Measurements from ENCODE around the gene GATM. TPM values are rescaled to one million over a fixed set of nuclear protein-coding genes. Genes with fewer than 3 reads are reported as not detected.
A peak's percentile ranks its signal among the peaks of the same experiment; 100 is the strongest.

Gene GATM
- total and polyA plus RNA-seq, 2 of the 4 experiments (the other 2 are of a cell fraction): 0.10 to 0.18 TPM

DNA sequence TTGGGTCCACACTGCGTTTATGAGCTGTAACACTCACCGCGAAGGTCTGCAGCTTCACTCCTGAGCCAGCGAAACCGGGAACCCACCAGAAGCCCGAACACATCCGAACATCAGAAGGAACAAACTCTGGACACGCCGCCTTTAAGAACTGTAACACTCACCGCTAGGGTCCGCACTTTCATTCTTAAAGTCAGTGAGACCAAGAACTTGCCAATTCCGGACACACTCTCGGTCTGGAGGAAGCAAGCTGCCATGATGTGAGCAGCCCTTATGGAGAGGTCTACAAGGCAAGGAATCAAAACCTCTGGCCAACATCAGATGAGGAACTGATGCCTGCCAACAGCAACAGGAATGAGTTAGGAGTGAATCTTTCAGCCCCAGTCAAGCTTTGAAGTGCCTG is 63.4 kb downstream of the GATM start:
- Histone ChIP-seq H2BK5ac (ENCODE audit: low read depth, low read length, poor library complexity, severe bottlenecking) (no peak overlapping the region), H3K79me1 (ENCODE audit: low read depth in 1 of 2, low read length in 2 of 2) (no peaks in the 10 kb centered on the region), H2AK5ac (ENCODE audit: low read depth, low read length) (no peak overlapping the region), H4K20me1 (ENCODE audit: insufficient read depth, low read length) (no peaks in the 10 kb centered on the region), H3K4ac (ENCODE audit: low read depth, low read length) (no peak overlapping the region), H3K56ac (ENCODE audit: extremely low read depth, insufficient read depth, low read length) (no peak overlapping the region), H2BK120ac (ENCODE audit: low read depth, low read length) (no peak overlapping the region), H3K36me3 (ENCODE audit: control insufficient read depth, insufficient read depth, low read length) (no peaks in the 10 kb centered on the region), H3K9ac (ENCODE audit: low read depth, low read length) (no peak overlapping the region), H3K23ac (ENCODE audit: low read depth, low read length) (no peak overlapping the region), H3K14ac (replicated peaks; ENCODE audit: low read depth, low read length) (no peak overlapping the region), H2BK20ac (ENCODE audit: low read depth, low read length) (no peak overlapping the region), H4K8ac (ENCODE audit: low read depth in 2 of 2, low read length in 2 of 2) (no peak overlapping the region), H3K18ac (ENCODE audit: low read depth, low read length) (no peak overlapping the region), H3K27ac (ENCODE audit: insufficient read depth, low read length) (no peak overlapping the region), H3K27me3 (ENCODE audit: control insufficient read depth, insufficient read depth, low read length) (no peaks in the 10 kb centered on the region), H3K9me1 (ENCODE audit: insufficient read depth, low read length) (no peaks in the 10 kb centered on the region), H2AK9ac (replicated peaks; ENCODE audit: low read depth, low read length, poor library complexity) (no peak overlapping the region), H3K4me2 (ENCODE audit: low read depth, low read length) (no peak overlapping the region), H3K9me3 (ENCODE audit: control insufficient read depth, insufficient read depth, low read length) (no peaks in the 10 kb centered on the region), H2AFZ (replicated peaks; ENCODE audit: low read length, poor library complexity) (no peak overlapping the region), H3K4me1 (ENCODE audit: control insufficient read depth, insufficient read depth, low read length) (no peaks in the 10 kb centered on the region), H3K4me3 (ENCODE audit: insufficient read depth, low read depth, low read length) (no peak overlapping the region), H4K5ac (ENCODE audit: low read depth, low read length) (no peak overlapping the region), H4K91ac (ENCODE audit: insufficient read depth, low read depth, low read length) (no peak overlapping the region), H2BK15ac (ENCODE audit: low read depth, low read length) (no peak overlapping the region)
- POLR2A ChIA-PET (ENCODE audit: unreplicated experiment): no interaction called here
- WGBS, 2 experiments (ENCODE audit: extremely low coverage in 2 of 2, insufficient read length in 1 of 2): 74% methylated on average over 11 of the region's 13 CpGs; no CpG with 5 or more reads in 1 of the 2 experiments
- peak; percentile 11 for DNase-seq
- no TSS peak for BruUV-seq (replicated peaks)
- intact Hi-C loops (cut with micrococcal nuclease): no loop called here
- CTCF ChIA-PET: interaction anchor here (0.6 kb wide), 1 partner anchor 220 kb away, joined by 5 read pairs; no protein-coding TSS in a partner anchor
- TF ChIP-seq FOS (IDR thresholded peaks at IDR 0.05; ENCODE audit: low read depth, low read length) (no peak), NFE2L2 (IDR thresholded peaks at IDR 0.05; ENCODE audit: low read depth, low read length) (no peak), POLR2A (IDR thresholded peaks at IDR 0.05; ENCODE audit: low read depth, low read length) (no peak), CHD1 (IDR thresholded peaks at IDR 0.05; ENCODE audit: low read depth, low read length) (no peak), RAD21 (IDR thresholded peaks at IDR 0.05; ENCODE audit: low read length) (no peak), BHLHE40 (IDR thresholded peaks at IDR 0.05; ENCODE audit: low read depth, low read length) (no peak), RFX5 (IDR thresholded peaks at IDR 0.05; ENCODE audit: low read depth, low read length) (no peak), SMC3 (IDR thresholded peaks at IDR 0.05; ENCODE audit: low read depth, low read length) (no peak), MAFK (IDR thresholded peaks at IDR 0.05; ENCODE audit: low read depth, low read length) (no peak), MXI1 (IDR thresholded peaks at IDR 0.05; ENCODE audit: borderline replicate concordance, low read depth, low read length) (no peak), RCOR1 (IDR thresholded peaks at IDR 0.05; ENCODE audit: insufficient replicate concordance, low read length) (no peak)
- TF ChIP-seq, protein P1, sequence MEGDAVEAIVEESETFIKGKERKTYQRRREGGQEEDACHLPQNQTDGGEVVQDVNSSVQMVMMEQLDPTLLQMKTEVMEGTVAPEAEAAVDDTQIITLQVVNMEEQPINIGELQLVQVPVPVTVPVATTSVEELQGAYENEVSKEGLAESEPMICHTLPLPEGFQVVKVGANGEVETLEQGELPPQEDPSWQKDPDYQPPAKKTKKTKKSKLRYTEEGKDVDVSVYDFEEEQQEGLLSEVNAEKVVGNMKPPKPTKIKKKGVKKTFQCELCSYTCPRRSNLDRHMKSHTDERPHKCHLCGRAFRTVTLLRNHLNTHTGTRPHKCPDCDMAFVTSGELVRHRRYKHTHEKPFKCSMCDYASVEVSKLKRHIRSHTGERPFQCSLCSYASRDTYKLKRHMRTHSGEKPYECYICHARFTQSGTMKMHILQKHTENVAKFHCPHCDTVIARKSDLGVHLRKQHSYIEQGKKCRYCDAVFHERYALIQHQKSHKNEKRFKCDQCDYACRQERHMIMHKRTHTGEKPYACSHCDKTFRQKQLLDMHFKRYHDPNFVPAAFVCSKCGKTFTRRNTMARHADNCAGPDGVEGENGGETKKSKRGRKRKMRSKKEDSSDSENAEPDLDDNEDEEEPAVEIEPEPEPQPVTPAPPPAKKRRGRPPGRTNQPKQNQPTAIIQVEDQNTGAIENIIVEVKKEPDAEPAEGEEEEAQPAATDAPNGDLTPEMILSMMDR (conservative IDR thresholded peaks at IDR 0.05; ENCODE audit: low read depth, low read length): no peak
- TF ChIP-seq, protein P2, sequence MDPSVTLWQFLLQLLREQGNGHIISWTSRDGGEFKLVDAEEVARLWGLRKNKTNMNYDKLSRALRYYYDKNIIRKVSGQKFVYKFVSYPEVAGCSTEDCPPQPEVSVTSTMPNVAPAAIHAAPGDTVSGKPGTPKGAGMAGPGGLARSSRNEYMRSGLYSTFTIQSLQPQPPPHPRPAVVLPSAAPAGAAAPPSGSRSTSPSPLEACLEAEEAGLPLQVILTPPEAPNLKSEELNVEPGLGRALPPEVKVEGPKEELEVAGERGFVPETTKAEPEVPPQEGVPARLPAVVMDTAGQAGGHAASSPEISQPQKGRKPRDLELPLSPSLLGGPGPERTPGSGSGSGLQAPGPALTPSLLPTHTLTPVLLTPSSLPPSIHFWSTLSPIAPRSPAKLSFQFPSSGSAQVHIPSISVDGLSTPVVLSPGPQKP (IDR thresholded peaks at IDR 0.05; ENCODE audit: borderline replicate concordance, low read depth, low read length): no peak
- dilution Hi-C loops (cut with HindIII; ENCODE audit: low sequenced_read_pairs, unreplicated experiment): no loop called here
- no peak for ATAC-seq (ENCODE audit: low read depth)
- in situ Hi-C loops (cut with MboI; ENCODE audit: low sequenced_read_pairs): no loop called here
